Osteoblast (primary cell): ENCODE measurements around the gene HSPA1B. TPM values are rescaled to one million over a fixed set of nuclear protein-coding genes. Genes with fewer than 3 reads are reported as not detected.
"Not testable (repeated sequence)": the region's sequence is repeated elsewhere in the genome, so short reads cannot be mapped to it uniquely, and the experiment has no call there.

ENCODE experiments used
- DNase-seq: peaks from one replicate; pipeline ENCODE4 v3.0.0; 2011; ENCODE audit warnings: low spot score, mixed read lengths; ENCODE audit not compliant: insufficient read length; ENCODE audit errors: missing footprints
- H2AFZ ChIP-seq: 2 replicates; pipeline ENCODE4 v1.6.0; 2011; ENCODE audit warnings: mild to moderate bottlenecking, low read length
- H3K27ac ChIP-seq: 2 replicates; pipeline ENCODE4 v1.5.1; 2011; ENCODE audit warnings: mild to moderate bottlenecking, low read depth, low read length, moderate library complexity
- H3K27me3 ChIP-seq: 2 replicates; pipeline ENCODE4 v1.6.0; 2012; ENCODE audit warnings: mild to moderate bottlenecking, control low read depth, inconsistent platforms, low read length, moderate library complexity; ENCODE audit not compliant: insufficient read depth
- H3K36me3 ChIP-seq: 2 replicates; pipeline ENCODE4 v1.5.1; 2011; ENCODE audit warnings: mild to moderate bottlenecking, low read length, control low read depth, moderate library complexity; ENCODE audit not compliant: insufficient read depth
- H3K4me1 ChIP-seq: 2 replicates; pipeline ENCODE4 v1.5.1; 2011; ENCODE audit warnings: mild to moderate bottlenecking, low read length, control low read depth, moderate library complexity; ENCODE audit not compliant: insufficient read depth
- H3K4me2 ChIP-seq: 2 replicates; pipeline ENCODE4 v1.6.0; 2011; ENCODE audit warnings: mild to moderate bottlenecking, low read length; ENCODE audit not compliant: insufficient read depth
- H3K4me3 ChIP-seq: fragments of 200-600 bp; sonication (generic); 3 replicates; pipeline ENCODE4 v1.5.1; 2012; ENCODE audit warnings: mild to moderate bottlenecking, low read length, inconsistent platforms; ENCODE audit not compliant: insufficient read depth
- H3K79me2 ChIP-seq: 2 replicates; pipeline ENCODE4 v1.6.0; 2012; ENCODE audit warnings: mild to moderate bottlenecking, low read length, control low read depth, inconsistent platforms; ENCODE audit not compliant: insufficient read depth
- H3K9me3 ChIP-seq: 2 replicates; pipeline ENCODE4 v1.5.1; 2011; ENCODE audit warnings: low read depth, low read length, control low read depth
- H4K20me1 ChIP-seq: 2 replicates; pipeline ENCODE4 v1.6.0; 2012; ENCODE audit warnings: mild to moderate bottlenecking, low read length, control low read depth; ENCODE audit not compliant: insufficient read depth
- total RNA-seq: library from RNA; depleted of rRNA; stranded (reverse); fragments of >200 nt; gene quantifications from 2 replicates; pipeline ENCODE4 v1.2.3, GENCODE V29; 2012
- TF ChIP-seq, protein P1 (sequence below): IDR thresholded peaks from 2 replicates; pipeline ENCODE4 v1.5.1; 2011; ENCODE audit warnings: mild to moderate bottlenecking, low read depth, low read length, moderate library complexity; ENCODE audit errors: extremely low read depth

The HSPA1B gene
- total RNA-seq, 1 donor: 59.7 TPM

DNA sequence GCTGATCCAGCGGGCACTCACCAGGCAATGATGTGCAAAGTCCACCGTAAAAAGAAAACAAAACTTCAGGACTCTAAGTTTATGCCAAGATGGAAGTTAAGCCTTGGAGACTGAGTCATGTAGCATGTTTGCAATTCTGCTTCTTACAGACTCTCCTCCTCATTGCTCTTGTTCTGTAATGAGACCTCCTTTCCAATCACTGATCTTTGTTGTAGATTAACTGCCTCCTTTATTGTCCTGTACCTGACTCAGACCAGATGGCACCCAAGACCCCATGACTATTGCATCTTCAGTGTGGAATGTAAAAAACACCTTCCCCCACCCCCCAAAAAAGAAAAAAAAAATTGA lies 23.9 kb downstream of the HSPA1B start:
- no peak overlapping the region for H3K27ac ChIP-seq

DNA sequence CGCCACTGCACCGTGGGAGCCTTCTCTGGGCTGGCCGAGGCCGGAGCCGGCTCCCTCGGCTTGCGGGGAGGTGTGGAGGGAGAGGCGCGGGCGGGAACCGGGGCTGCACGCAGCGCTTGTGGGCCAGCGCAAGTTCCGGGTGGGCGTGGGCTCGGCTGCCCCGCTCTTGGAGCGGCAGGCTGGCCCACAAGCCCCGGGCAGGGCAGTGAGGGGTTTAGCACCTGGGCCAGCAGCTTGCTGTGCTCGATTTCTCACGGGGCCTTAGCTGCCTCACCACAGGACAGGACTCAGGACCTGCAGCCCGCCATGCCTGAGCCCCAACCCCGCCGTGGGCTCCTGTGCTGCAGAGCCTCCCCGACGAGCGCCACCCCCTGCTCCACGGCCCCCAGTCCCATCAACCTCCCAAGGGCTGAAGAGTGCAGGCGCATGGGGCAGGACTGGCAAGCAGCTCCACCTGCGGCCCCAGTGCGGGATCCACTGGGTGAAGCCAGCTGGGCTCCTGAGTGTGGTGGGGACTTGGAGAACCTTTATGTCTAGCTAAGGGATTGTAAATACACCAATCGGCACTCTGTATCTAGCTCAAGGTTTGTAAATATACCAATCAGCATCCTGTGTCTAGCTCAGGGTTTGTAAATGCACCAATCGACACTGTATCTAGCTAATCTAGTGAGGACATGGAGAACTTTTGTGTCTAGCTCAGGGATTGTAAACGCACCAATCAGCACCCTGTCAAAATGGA lies 24.6 kb downstream of the HSPA1B start:
- H4K20me1 ChIP-seq, H3K79me2 ChIP-seq, H3K9me3 ChIP-seq, H3K4me2 ChIP-seq, H3K36me3 ChIP-seq, H3K27ac ChIP-seq, H3K27me3 ChIP-seq, H3K4me1 ChIP-seq, H3K4me3 ChIP-seq, H2AFZ ChIP-seq: not testable (repeated sequence)
- DNase-seq: peak; percentile 50

More for the DNA sequence above, 23.9 kb downstream of the HSPA1B start:
- Histone ChIP-seq H3K79me2 (no peaks in the 10 kb centered on the region), H3K4me3 (no peak overlapping the region), H3K9me3 (no peaks in the 10 kb centered on the region), H3K27me3 (no peaks in the 10 kb centered on the region), H3K4me1 (no peaks in the 10 kb centered on the region), H3K4me2 (peak overlapping the region; percentile 42), H4K20me1 (no peaks in the 10 kb centered on the region), H3K36me3 (no peaks in the 10 kb centered on the region), H2AFZ (no peak overlapping the region)
- DNase-seq: peak; percentile 82
- TF ChIP-seq, protein P1, sequence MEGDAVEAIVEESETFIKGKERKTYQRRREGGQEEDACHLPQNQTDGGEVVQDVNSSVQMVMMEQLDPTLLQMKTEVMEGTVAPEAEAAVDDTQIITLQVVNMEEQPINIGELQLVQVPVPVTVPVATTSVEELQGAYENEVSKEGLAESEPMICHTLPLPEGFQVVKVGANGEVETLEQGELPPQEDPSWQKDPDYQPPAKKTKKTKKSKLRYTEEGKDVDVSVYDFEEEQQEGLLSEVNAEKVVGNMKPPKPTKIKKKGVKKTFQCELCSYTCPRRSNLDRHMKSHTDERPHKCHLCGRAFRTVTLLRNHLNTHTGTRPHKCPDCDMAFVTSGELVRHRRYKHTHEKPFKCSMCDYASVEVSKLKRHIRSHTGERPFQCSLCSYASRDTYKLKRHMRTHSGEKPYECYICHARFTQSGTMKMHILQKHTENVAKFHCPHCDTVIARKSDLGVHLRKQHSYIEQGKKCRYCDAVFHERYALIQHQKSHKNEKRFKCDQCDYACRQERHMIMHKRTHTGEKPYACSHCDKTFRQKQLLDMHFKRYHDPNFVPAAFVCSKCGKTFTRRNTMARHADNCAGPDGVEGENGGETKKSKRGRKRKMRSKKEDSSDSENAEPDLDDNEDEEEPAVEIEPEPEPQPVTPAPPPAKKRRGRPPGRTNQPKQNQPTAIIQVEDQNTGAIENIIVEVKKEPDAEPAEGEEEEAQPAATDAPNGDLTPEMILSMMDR: no peak

DNA sequence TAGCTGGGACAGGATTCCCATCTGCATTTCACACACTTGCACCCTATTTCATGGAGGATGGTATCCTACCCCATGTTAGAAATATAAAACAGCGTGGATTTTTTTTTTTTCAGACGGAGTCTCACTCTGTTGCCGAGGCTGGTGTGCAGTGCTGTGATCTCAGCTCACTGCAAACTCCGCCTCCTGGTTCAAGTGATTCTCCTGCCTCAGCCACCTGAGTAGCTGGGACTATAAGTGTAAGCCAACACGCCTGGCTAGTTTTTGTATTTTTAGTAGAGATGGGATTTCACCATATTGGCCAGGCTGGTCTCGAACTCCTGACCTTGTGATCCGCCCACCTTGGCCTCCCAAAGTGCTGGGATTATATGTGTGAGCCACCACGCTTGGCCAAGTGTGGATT lies 30.2 kb downstream of the HSPA1B start:
- H3K4me1 ChIP-seq, H3K27me3 ChIP-seq, H3K27ac ChIP-seq, H3K4me3 ChIP-seq, H3K4me2 ChIP-seq, DNase-seq, H4K20me1 ChIP-seq, H3K9me3 ChIP-seq, H2AFZ ChIP-seq: not testable (repeated sequence)
- H3K79me2 ChIP-seq: peaks cover 29% of the 10 kb centered on the region
- peaks cover 33% of the 10 kb centered on the region for H3K36me3 ChIP-seq

DNA sequence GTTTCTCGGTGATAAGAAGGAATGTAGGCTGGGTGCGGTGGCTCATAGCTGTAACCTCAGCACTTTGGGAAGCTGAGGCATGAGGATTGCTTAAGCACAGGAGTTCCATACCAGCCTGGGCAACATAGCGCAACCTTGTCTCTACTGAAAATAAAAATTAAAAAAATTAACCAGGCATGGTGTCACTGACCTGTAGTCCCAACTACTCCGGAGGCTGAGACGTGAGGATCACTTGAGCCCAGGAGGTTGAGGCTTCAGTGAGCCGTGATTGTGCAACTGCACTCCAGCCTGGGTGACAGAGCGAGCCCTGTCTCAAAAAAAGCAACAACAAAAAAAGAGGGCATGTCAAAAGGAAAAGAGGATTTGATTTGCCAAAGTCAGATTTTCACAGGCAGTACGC lies 31.2 kb downstream of the HSPA1B start:
- Histone ChIP-seq H3K27me3 (no peaks in the 10 kb centered on the region), H3K4me1 (peaks cover 14% of the 10 kb centered on the region), H3K9me3 (no peaks in the 10 kb centered on the region), H3K27ac (no peak overlapping the region), H3K4me3 (no peak overlapping the region), H2AFZ (no peak overlapping the region), H3K36me3 (peaks cover 33% of the 10 kb centered on the region), H3K79me2 (peaks cover 29% of the 10 kb centered on the region), H3K4me2 (no peak overlapping the region), H4K20me1 (no peaks in the 10 kb centered on the region)
- no peak for DNase-seq
- TF ChIP-seq, protein P1: no peak

DNA sequence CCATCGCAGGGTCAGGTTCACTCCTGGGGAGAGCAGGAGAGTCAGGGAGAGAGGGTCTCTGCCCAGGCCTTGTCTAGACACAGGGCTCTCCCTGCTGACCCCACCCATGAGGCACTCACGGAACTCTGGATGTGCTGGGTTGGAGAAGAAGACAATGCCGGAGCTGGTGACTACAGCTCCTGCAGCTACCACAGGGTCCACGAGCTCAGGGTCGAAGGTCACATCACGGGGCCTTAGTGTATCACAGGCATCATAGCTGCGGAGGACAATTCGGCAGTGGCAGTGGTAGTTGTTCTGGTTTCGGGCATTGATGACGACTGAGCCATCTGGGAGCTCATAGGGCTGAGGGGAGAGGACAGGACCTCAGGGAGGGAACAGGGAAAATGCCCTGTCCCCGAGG lies 32.4 kb downstream of the HSPA1B start:
- H3K4me3 ChIP-seq: no peak overlapping the region
- H3K27me3 ChIP-seq: no peaks in the 10 kb centered on the region
- no peak overlapping the region for H2AFZ ChIP-seq
- no peaks in the 10 kb centered on the region for H4K20me1 ChIP-seq
- H3K9me3 ChIP-seq: no peaks in the 10 kb centered on the region
- peaks cover 29% of the 10 kb centered on the region for H3K79me2 ChIP-seq
- peaks cover 14% of the 10 kb centered on the region for H3K4me1 ChIP-seq
- TF ChIP-seq, protein P1: no peak
- no peak overlapping the region for H3K4me2 ChIP-seq
- peak; percentile 68 for DNase-seq
- H3K36me3 ChIP-seq: peaks cover 33% of the 10 kb centered on the region
- H3K27ac ChIP-seq: no peak overlapping the region
